SH-SY5Y (cell line): ENCODE data around the gene PGK1.

ENCODE experiments used
- GATA2 ChIP-seq: IDR thresholded peaks from 2 replicates; pipeline ENCODE4 v1.6.1; 2011; ENCODE audit warnings: mild to moderate bottlenecking, low read depth, low read length
- GATA3 ChIP-seq: IDR thresholded peaks from 2 replicates; pipeline ENCODE4 v1.6.1; 2011; ENCODE audit warnings: low read depth, mild to moderate bottlenecking, low read length, moderate library complexity

GRCh38 chrX:78106651-78106986 lies 2.6 kb downstream of the PGK1 start:
- TF ChIP-seq GATA2 (no peak), GATA3 (no peak)
